ENCODE measurements around the gene ABCF2. TPM values are rescaled to one million over a fixed set of nuclear protein-coding genes. Genes with fewer than 3 reads are reported as not detected.
A peak's percentile ranks its signal among the peaks of the same experiment; 100 is the strongest.

ABCF2 gene
- total RNA-seq, 1 experiment from 2014 or later, result 82.5 TPM

GRCh38 chr7:151242159-151243044, 15.4 kb upstream of the ABCF2 start:
- DNase-seq (ENCODE audit: low spot score), result no peak

- DNase-seq (ENCODE audit: low spot score), result no peak
These were observed 14.7 kb upstream of the ABCF2 start for GRCh38 chr7:151241755-151242096.

GRCh38 chr7:151240942-151241754, 14.1 kb upstream of the ABCF2 start:
- no peak for DNase-seq (ENCODE audit: low spot score)

GRCh38 chr7:151240536-151240935, 13.5 kb upstream of the ABCF2 start:
- DNase-seq (ENCODE audit: low spot score), result no peak

GRCh38 chr7:151239837-151240459, 12.9 kb upstream of the ABCF2 start:
- DNase-seq (ENCODE audit: low spot score), result no peak

- DNase-seq (ENCODE audit: low spot score), result no peak
These were observed 12.2 kb upstream of the ABCF2 start for GRCh38 chr7:151238924-151239836.

GRCh38 chr7:151238190-151238810, 11.3 kb upstream of the ABCF2 start:
- no peak for DNase-seq (ENCODE audit: low spot score)

- peak; percentile 0 for DNase-seq (ENCODE audit: low spot score)
These were observed 10.5 kb upstream of the ABCF2 start for GRCh38 chr7:151237244-151238189.

GRCh38 chr7:151236406-151236805, 9.4 kb upstream of the ABCF2 start:
- no peak for DNase-seq (ENCODE audit: low spot score)

- no peak for DNase-seq (ENCODE audit: low spot score)
These were observed 8.2 kb upstream of the ABCF2 start for GRCh38 chr7:151235091-151235787.

- DNase-seq (ENCODE audit: low spot score), result no peak
These were observed 6.8 kb upstream of the ABCF2 start for GRCh38 chr7:151233804-151234203.

- peak; percentile 50 for DNase-seq (ENCODE audit: low spot score)
These were observed 6.1 kb upstream of the ABCF2 start for GRCh38 chr7:151232917-151233701.

GRCh38 chr7:151232091-151232916, 5.3 kb upstream of the ABCF2 start, which contains the start of gene CHPF2:
Gene CHPF2, plus strand, starts transcription at chr7:151232483. Its CDS starts 1,529 bp downstream, at chr7:151234012.
- peak; percentile 95 for DNase-seq (ENCODE audit: low spot score)

- no peak for DNase-seq (ENCODE audit: low spot score)
These were observed 4.1 kb upstream of the ABCF2 start for GRCh38 chr7:151231080-151231479.

- DNase-seq (ENCODE audit: low spot score), result no peak
These were observed 2.2 kb upstream of the ABCF2 start for GRCh38 chr7:151229249-151229648.

GRCh38 chr7:151228024-151228866, 1.2 kb upstream of the ABCF2 start:
- DNase-seq (ENCODE audit: low spot score), result no peak
